ENCODE data around the gene ICE2.

Gene ICE2

DNA sequence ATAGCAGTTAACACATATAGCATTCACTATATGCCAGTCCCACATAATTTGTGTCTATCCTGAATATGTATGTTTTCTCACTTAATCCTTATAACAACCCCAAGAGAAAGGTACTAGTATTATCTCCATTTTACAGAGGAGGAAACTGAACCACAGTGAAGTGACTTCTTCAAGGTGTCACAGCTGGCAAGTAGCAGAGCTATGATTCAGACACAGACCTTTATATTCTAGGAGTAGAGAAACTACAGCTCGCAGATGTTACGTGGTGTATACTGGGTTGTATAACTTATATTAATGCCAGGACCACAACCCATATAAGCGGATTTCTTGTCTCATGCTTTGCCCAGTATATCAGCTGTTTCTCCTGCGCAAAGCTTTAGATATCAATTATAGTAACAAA is 29.5 kb upstream of the ICE2 start:
- H2AFZ ChIP-seq (ENCODE audit: low read length) = no peak overlapping the region

GRCh38 chr15:60507596-60508424 is 28.9 kb upstream of the ICE2 start:
- no peak overlapping the region for H3K4ac ChIP-seq (ENCODE audit: low read length)
- no peak overlapping the region for H3K23ac ChIP-seq (ENCODE audit: low read depth, low read length, poor library complexity)

More for the DNA sequence above, 29.5 kb upstream of the ICE2 start:
- Histone ChIP-seq H3K36me3 (replicated peaks in 1 of 2; ENCODE audit: control insufficient read depth in 2 of 2, insufficient read depth in 2 of 2, low read length in 2 of 2) (no peaks in the 10 kb centered on the region), H2BK120ac (ENCODE audit: low read depth, low read length) (no peak overlapping the region), H3K23ac (ENCODE audit: low read depth, low read length, poor library complexity) (no peak overlapping the region), H3K14ac (ENCODE audit: low read length) (no peak overlapping the region), H3K79me1 (ENCODE audit: low read depth, low read length) (no peaks in the 10 kb centered on the region), H2BK5ac (ENCODE audit: low read length) (no peak overlapping the region), H3K4me3 (ENCODE audit: low read length in 2 of 2) (no peak overlapping the region), H3K4ac (ENCODE audit: low read length) (no peak overlapping the region), H2AK5ac (ENCODE audit: low read depth, low read length) (no peak overlapping the region), H3K27me3 (ENCODE audit: control insufficient read depth in 3 of 3, insufficient read depth in 3 of 3, low read depth in 1 of 3, low read length in 3 of 3) (no peaks in the 10 kb centered on the region), H2BK12ac (ENCODE audit: low read length) (no peak overlapping the region), H3K4me1 (ENCODE audit: control insufficient read depth in 2 of 2, insufficient read depth in 1 of 2, low read depth in 1 of 2, low read length in 2 of 2) (peaks cover 0 to 2% of the 10 kb centered on the region in 2 donors), H2BK15ac (ENCODE audit: low read length) (no peak overlapping the region), H3K18ac (ENCODE audit: low read length) (no peak overlapping the region), H3K9ac (ENCODE audit: low read depth, low read length, poor library complexity) (no peak overlapping the region), H4K8ac (ENCODE audit: low read depth, low read length) (no peak overlapping the region), H3K4me2 (ENCODE audit: insufficient read depth, low read length, poor library complexity, severe bottlenecking) (no peak overlapping the region), H4K91ac (ENCODE audit: low read depth, low read length, poor library complexity) (no peak overlapping the region), H3K9me3 (replicated peaks in 1 of 2; ENCODE audit: control insufficient read depth in 2 of 2, insufficient read depth in 1 of 2, low read depth in 1 of 2, low read length in 2 of 2) (no peaks in the 10 kb centered on the region), H3K27ac (replicated peaks; ENCODE audit: low read length) (no peak overlapping the region)
- no peak for DNase-seq (ENCODE audit: low spot score)
- no CpG with 5 or more reads among the region's 4 CpGs for WGBS, 2 donors (ENCODE audit: extremely low coverage in 2 of 2, insufficient read length in 2 of 2, insufficient replicate concordance in 1 of 2)

GRCh38 chr15:60496853-60497252 is 17.9 kb upstream of the ICE2 start:
- Histone ChIP-seq H3K9ac (ENCODE audit: low read depth, low read length, poor library complexity) (no peak overlapping the region), H3K27me3 (ENCODE audit: control insufficient read depth in 3 of 3, insufficient read depth in 3 of 3, low read depth in 1 of 3, low read length in 3 of 3) (no peaks in the 10 kb centered on the region), H3K36me3 (replicated peaks in 1 of 2; ENCODE audit: control insufficient read depth in 2 of 2, insufficient read depth in 2 of 2, low read length in 2 of 2) (no peaks in the 10 kb centered on the region), H2BK5ac (ENCODE audit: low read length) (no peak overlapping the region), H4K8ac (ENCODE audit: low read depth, low read length) (no peak overlapping the region), H2AFZ (ENCODE audit: low read length) (no peak overlapping the region), H3K23ac (ENCODE audit: low read depth, low read length, poor library complexity) (no peak overlapping the region), H3K9me3 (replicated peaks in 1 of 2; ENCODE audit: control insufficient read depth in 2 of 2, insufficient read depth in 1 of 2, low read depth in 1 of 2, low read length in 2 of 2) (no peaks in the 10 kb centered on the region), H3K4me2 (ENCODE audit: insufficient read depth, low read length, poor library complexity, severe bottlenecking) (no peak overlapping the region), H3K4me1 (ENCODE audit: control insufficient read depth in 2 of 2, insufficient read depth in 1 of 2, low read depth in 1 of 2, low read length in 2 of 2) (peaks cover 0 to 4% of the 10 kb centered on the region in 2 donors), H2BK15ac (ENCODE audit: low read length) (no peak overlapping the region), H2BK12ac (ENCODE audit: low read length) (no peak overlapping the region), H3K4me3 (ENCODE audit: low read length in 2 of 2) (no peak overlapping the region), H3K27ac (replicated peaks; ENCODE audit: low read length) (no peak overlapping the region), H2BK120ac (ENCODE audit: low read depth, low read length) (no peak overlapping the region), H3K14ac (ENCODE audit: low read length) (no peak overlapping the region), H3K79me1 (ENCODE audit: low read depth, low read length) (no peaks in the 10 kb centered on the region), H2AK5ac (ENCODE audit: low read depth, low read length) (no peak overlapping the region), H3K18ac (ENCODE audit: low read length) (no peak overlapping the region), H3K4ac (ENCODE audit: low read length) (no peak overlapping the region), H4K91ac (ENCODE audit: low read depth, low read length, poor library complexity) (no peak overlapping the region)
- no peak for DNase-seq (ENCODE audit: low spot score)
- no CpG with 5 or more reads among the region's 6 CpGs for WGBS, 2 donors (ENCODE audit: extremely low coverage in 2 of 2, insufficient read length in 2 of 2, insufficient replicate concordance in 1 of 2)

More at GRCh38 chr15:60507596-60508424, 28.9 kb upstream of the ICE2 start:
- no peak overlapping the region for H3K18ac ChIP-seq (ENCODE audit: low read length)
- peak; percentile 49 for DNase-seq (ENCODE audit: low spot score)
- H3K79me1 ChIP-seq (ENCODE audit: low read depth, low read length) = no peaks in the 10 kb centered on the region
- no CpG with 5 or more reads among the region's 11 CpGs for WGBS, 2 donors (ENCODE audit: extremely low coverage in 2 of 2, insufficient read length in 2 of 2, insufficient replicate concordance in 1 of 2)
- no peaks in the 10 kb centered on the region for H3K36me3 ChIP-seq (replicated peaks in 1 of 2; ENCODE audit: control insufficient read depth in 2 of 2, insufficient read depth in 2 of 2, low read length in 2 of 2)
- H3K27me3 ChIP-seq (ENCODE audit: control insufficient read depth in 3 of 3, insufficient read depth in 3 of 3, low read depth in 1 of 3, low read length in 3 of 3) = no peaks in the 10 kb centered on the region
- no peak overlapping the region for H3K27ac ChIP-seq (replicated peaks; ENCODE audit: low read length)
- H3K4me2 ChIP-seq (ENCODE audit: insufficient read depth, low read length, poor library complexity, severe bottlenecking) = no peak overlapping the region
- no peaks in the 10 kb centered on the region for H3K9me3 ChIP-seq (replicated peaks in 1 of 2; ENCODE audit: control insufficient read depth in 2 of 2, insufficient read depth in 1 of 2, low read depth in 1 of 2, low read length in 2 of 2)
- H2BK15ac ChIP-seq (ENCODE audit: low read length) = no peak overlapping the region
- H2AFZ ChIP-seq (ENCODE audit: low read length) = no peak overlapping the region
- H3K4me3 ChIP-seq (ENCODE audit: low read length in 2 of 2) = no peak overlapping the region
- no peak overlapping the region for H3K14ac ChIP-seq (ENCODE audit: low read length)
- H2AK5ac ChIP-seq (ENCODE audit: low read depth, low read length) = no peak overlapping the region
- H4K8ac ChIP-seq (ENCODE audit: low read depth, low read length) = no peak overlapping the region
- no peak overlapping the region for H4K91ac ChIP-seq (ENCODE audit: low read depth, low read length, poor library complexity)
- H3K9ac ChIP-seq (ENCODE audit: low read depth, low read length, poor library complexity) = no peak overlapping the region
- no peak overlapping the region for H2BK120ac ChIP-seq (ENCODE audit: low read depth, low read length)
- H2BK5ac ChIP-seq (ENCODE audit: low read length) = no peak overlapping the region
- no peak overlapping the region for H2BK12ac ChIP-seq (ENCODE audit: low read length)
- peaks cover 0 to 2% of the 10 kb centered on the region in 2 donors for H3K4me1 ChIP-seq (ENCODE audit: control insufficient read depth in 2 of 2, insufficient read depth in 1 of 2, low read depth in 1 of 2, low read length in 2 of 2)

DNA sequence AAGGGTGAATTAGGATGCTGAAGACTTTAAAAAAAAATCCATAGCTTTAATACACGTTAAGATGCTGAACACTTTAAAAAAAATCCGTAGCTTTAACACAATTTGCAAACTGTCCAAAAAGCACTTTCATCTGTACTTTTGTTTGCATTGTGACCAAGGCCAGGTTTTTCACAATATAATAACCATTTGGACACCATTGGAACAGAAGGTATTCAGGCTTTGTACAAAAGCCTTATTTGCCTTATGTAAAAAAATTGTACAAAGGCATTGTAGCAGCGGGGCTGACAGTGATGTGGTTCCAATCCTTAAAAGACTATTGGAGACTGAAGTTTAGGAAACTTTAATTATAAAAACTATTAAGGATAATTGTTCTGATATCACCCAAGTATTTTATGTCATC is 15.2 kb upstream of the ICE2 start:
- Histone ChIP-seq H2BK12ac (ENCODE audit: low read length) (no peak overlapping the region), H3K27ac (replicated peaks; ENCODE audit: low read length) (no peak overlapping the region), H3K9me3 (replicated peaks in 1 of 2; ENCODE audit: control insufficient read depth in 2 of 2, insufficient read depth in 1 of 2, low read depth in 1 of 2, low read length in 2 of 2) (no peaks in the 10 kb centered on the region), H4K8ac (ENCODE audit: low read depth, low read length) (no peak overlapping the region), H2BK15ac (ENCODE audit: low read length) (no peak overlapping the region), H3K79me1 (ENCODE audit: low read depth, low read length) (no peaks in the 10 kb centered on the region), H3K27me3 (ENCODE audit: control insufficient read depth in 3 of 3, insufficient read depth in 3 of 3, low read depth in 1 of 3, low read length in 3 of 3) (no peaks in the 10 kb centered on the region), H4K91ac (ENCODE audit: low read depth, low read length, poor library complexity) (no peak overlapping the region), H3K18ac (ENCODE audit: low read length) (no peak overlapping the region), H3K4me1 (ENCODE audit: control insufficient read depth in 2 of 2, insufficient read depth in 1 of 2, low read depth in 1 of 2, low read length in 2 of 2) (peaks cover 0 to 4% of the 10 kb centered on the region in 2 donors), H3K4ac (ENCODE audit: low read length) (no peak overlapping the region), H3K4me2 (ENCODE audit: insufficient read depth, low read length, poor library complexity, severe bottlenecking) (no peak overlapping the region), H3K14ac (ENCODE audit: low read length) (no peak overlapping the region), H3K9ac (ENCODE audit: low read depth, low read length, poor library complexity) (no peak overlapping the region), H2AK5ac (ENCODE audit: low read depth, low read length) (no peak overlapping the region), H3K36me3 (replicated peaks in 1 of 2; ENCODE audit: control insufficient read depth in 2 of 2, insufficient read depth in 2 of 2, low read length in 2 of 2) (no peaks in the 10 kb centered on the region), H2BK5ac (ENCODE audit: low read length) (no peak overlapping the region), H3K4me3 (ENCODE audit: low read length in 2 of 2) (no peak overlapping the region), H2BK120ac (ENCODE audit: low read depth, low read length) (no peak overlapping the region), H2AFZ (ENCODE audit: low read length) (no peak overlapping the region), H3K23ac (ENCODE audit: low read depth, low read length, poor library complexity) (no peak overlapping the region)
- no CpG with 5 or more reads among the region's 3 CpGs for WGBS, 2 donors (ENCODE audit: extremely low coverage in 2 of 2, insufficient read length in 2 of 2, insufficient replicate concordance in 1 of 2)
- DNase-seq (ENCODE audit: low spot score) = no peak

All from neuronal stem cell (in vitro differentiated cells).